ENCODE results near the gene CHD1L. TPM values are rescaled to one million over a fixed set of nuclear protein-coding genes. Genes with fewer than 3 reads are reported as not detected.

The CHD1L gene
- total RNA-seq, 4 donors from 2014 or later = 12.7 to 20.6 (median 16.9) TPM

GRCh38 chr1:147246910-147247655 lies 4.6 kb downstream of the CHD1L start:
- intact Hi-C loops (cut with DNase I; ENCODE audit: low total_unique reads) = no loop called here
- DNase-seq (ENCODE audit: low spot score in 2 of 2) = no peak
- WGBS, 2 donors = 69 to 90% methylated on average over 2 of the region's 2 CpGs
- TF ChIP-seq CTCF (IDR thresholded peaks at IDR 0.05) (no peak), POLR2A (IDR thresholded peaks at IDR 0.05) (no peak)
- no peak overlapping the region for H3K4me3 ChIP-seq (ENCODE audit: low read depth, poor library complexity, severe bottlenecking)

GRCh38 chr1:147247656-147248238 lies 5.3 kb downstream of the CHD1L start:
- TF ChIP-seq POLR2A (IDR thresholded peaks at IDR 0.05) (no peak), CTCF (IDR thresholded peaks at IDR 0.05) (no peak)
- 88 to 95% methylated on average over 4 of the region's 4 CpGs for WGBS, 2 donors
- H3K4me3 ChIP-seq (ENCODE audit: low read depth, poor library complexity, severe bottlenecking) = no peak overlapping the region
- DNase-seq (ENCODE audit: low spot score in 2 of 2) = no peak
- intact Hi-C loops (cut with DNase I; ENCODE audit: low total_unique reads) = no loop called here

GRCh38 chr1:147252540-147252939 lies 10.1 kb downstream of the CHD1L start:
- TF ChIP-seq POLR2A (IDR thresholded peaks at IDR 0.05) (no peak), CTCF (IDR thresholded peaks at IDR 0.05) (no peak)
- intact Hi-C loops (cut with DNase I; ENCODE audit: low total_unique reads) = no loop called here
- DNase-seq (ENCODE audit: low spot score in 2 of 2) = no peak
- 83 to 96% methylated on average over 9 of the region's 9 CpGs for WGBS, 2 donors
- no peak overlapping the region for H3K4me3 ChIP-seq (ENCODE audit: low read depth, poor library complexity, severe bottlenecking)

GRCh38 chr1:147260956-147261355 lies 18.5 kb downstream of the CHD1L start:
- no peak for DNase-seq (ENCODE audit: low spot score in 2 of 2)
- no peak for TF ChIP-seq CTCF (IDR thresholded peaks at IDR 0.05)
- TF ChIP-seq POLR2A (IDR thresholded peaks at IDR 0.05) = no peak
- no peak overlapping the region for H3K4me3 ChIP-seq (ENCODE audit: low read depth, poor library complexity, severe bottlenecking)
- intact Hi-C loops (cut with DNase I; ENCODE audit: low total_unique reads) = no loop called here
- WGBS, 2 donors = 95 to 97% methylated on average over 4 of the region's 4 CpGs

GRCh38 chr1:147264158-147264768 lies 21.8 kb downstream of the CHD1L start:
- DNase-seq (ENCODE audit: low spot score in 2 of 2) = no peak
- TF ChIP-seq POLR2A (IDR thresholded peaks at IDR 0.05) (no peak), CTCF (IDR thresholded peaks at IDR 0.05) (no peak)
- WGBS, 2 donors = 79 to 90% methylated on average over 3 of the region's 3 CpGs
- H3K4me3 ChIP-seq (ENCODE audit: low read depth, poor library complexity, severe bottlenecking) = no peak overlapping the region
- intact Hi-C loops (cut with DNase I; ENCODE audit: low total_unique reads) = no loop called here
